ENCODE measurements around the gene TMCO1. TPM values are rescaled to one million over a fixed set of nuclear protein-coding genes. Genes with fewer than 3 reads are reported as not detected.
A peak's percentile ranks its signal among the peaks of the same experiment; 100 is the strongest.

TMCO1 gene
- total and polyA plus RNA-seq, 2 of the 13 experiments (the other 11 are each of a cell fraction or from before 2014, with no cell fraction given): 106 to 119 TPM

- no peak for TF ChIP-seq HNF1A (IDR thresholded peaks at IDR 0.05; ENCODE audit: low read depth)
- 0 out of 2 replicates have a peak, but pooled peaks have one; percentile 35 for TF ChIP-seq HNF1A (CRISPR knock-in tag; IDR thresholded peaks at IDR 0.05; ENCODE audit: borderline replicate concordance)
- no peak for TF ChIP-seq CENPBD1 (CRISPR knock-in tag; IDR thresholded peaks at IDR 0.05; ENCODE audit: borderline replicate concordance, low read depth)
- no peak for TF ChIP-seq HNF4A (CRISPR knock-in tag; IDR thresholded peaks at IDR 0.05)
- TF ChIP-seq NFE2 (CRISPR knock-in tag; IDR thresholded peaks at IDR 0.05): no peak
- TF ChIP-seq KLF12 (CRISPR knock-in tag; IDR thresholded peaks at IDR 0.05; ENCODE audit: borderline replicate concordance): 0 out of 2 replicates have a peak, but pooled peaks have one; percentile 47
- no peak for TF ChIP-seq ZMAT5 (CRISPR knock-in tag; IDR thresholded peaks at IDR 0.05; ENCODE audit: borderline replicate concordance, low read depth)
- TF ChIP-seq POGK (CRISPR knock-in tag; conservative IDR thresholded peaks at IDR 0.05): peak; percentile 84
- no peak for TF ChIP-seq ZNF615 (CRISPR knock-in tag; IDR thresholded peaks at IDR 0.05; ENCODE audit: borderline replicate concordance)
- no peak; the same call in 1 of the 2 replicates for TF ChIP-seq TBX2 (CRISPR knock-in tag; IDR thresholded peaks at IDR 0.05; ENCODE audit: borderline replicate concordance)
- TF ChIP-seq MTA3 (CRISPR knock-in tag; IDR thresholded peaks at IDR 0.05): no peak
- no peak for TF ChIP-seq ZNF430 (CRISPR knock-in tag; IDR thresholded peaks at IDR 0.05)
- TF ChIP-seq DR1 (CRISPR knock-in tag; IDR thresholded peaks at IDR 0.05): 0 out of 2 replicates have a peak, but pooled peaks have one; percentile 32
- no peak for TF ChIP-seq PCBP1 (IDR thresholded peaks at IDR 0.05; ENCODE audit: borderline replicate concordance, low read depth, low read length)
- TF ChIP-seq EEA1 (CRISPR knock-in tag; IDR thresholded peaks at IDR 0.05; ENCODE audit: borderline replicate concordance): no peak
- no peak for TF ChIP-seq ZNF609 (CRISPR knock-in tag; IDR thresholded peaks at IDR 0.05; ENCODE audit: borderline replicate concordance)
Measured at GRCh38 chr1:165697881-165698760, 70.5 kb downstream of the TMCO1 start, which contains the start of gene ALDH9A1 (continued).

Data from HepG2 (cell line).